Endothelial cell of umbilical vein (primary cell): ENCODE measurements around the gene SORCS3. TPM values are rescaled to one million over a fixed set of nuclear protein-coding genes. Genes with fewer than 3 reads are reported as not detected.

Experiments
- BruUV-seq: library from RNA; stranded (reverse); fragments of 400-500 nt; replicated peaks from 2 replicates; lab custom pipeline; 2021; lab: Mats Ljungman, UMichigan
- CTCF ChIA-PET: fragments of 300-600, 350-600 bp; sonication (Branson Sonifier 250); formaldehyde crosslinking; loops from one replicate; lab custom pipeline; 2021; ENCODE audit warnings: antibody characterized with exemption, inconsistent platforms; lab: Charles Lee
- POLR2A ChIA-PET: fragments of 300-600, 350-600 bp; sonication (Branson Sonifier 250); formaldehyde crosslinking; loops from one replicate; lab custom pipeline; 2021; ENCODE audit warnings: antibody characterized with exemption, inconsistent platforms; lab: Charles Lee
- DNase-seq: peaks from one replicate; pipeline ENCODE4 v3.0.0-alpha.2; 2011; ENCODE audit warnings: low read depth, low spot score
- FAIRE-seq: peaks from 2 replicates; lab custom pipeline; 2011; peaks lifted over from hg19 to GRCh38; lab: Jason Lieb, UNC
- H2AFZ ChIP-seq: 2 replicates; pipeline ENCODE4 v1.6.0; 2012; ENCODE audit warnings: low read depth, low read length, control low read depth, inconsistent platforms
- H3K27ac ChIP-seq: 2 replicates; pipeline ENCODE4 v1.5.1; 2011; ENCODE audit warnings: low read depth, mild to moderate bottlenecking, control low read depth, low read length, moderate library complexity; ENCODE audit not compliant: insufficient read depth
- H3K27me3 ChIP-seq, 2 experiments: 2 replicates each; pipeline versions ENCODE4 v1.6.0 to v1.6.1; 2011; ENCODE audit warnings: low read length in 2 of 2, mixed read lengths in 1 of 2; ENCODE audit not compliant: control insufficient read depth in 2 of 2, insufficient read depth in 2 of 2
- H3K36me3 ChIP-seq, 2 experiments: 2 replicates in 1 of 2; 3 replicates in 1 of 2; pipeline ENCODE4 v1.5.1; 2011; ENCODE audit warnings: low read length in 2 of 2, mild to moderate bottlenecking in 1 of 2, moderate library complexity in 1 of 2; ENCODE audit not compliant: control insufficient read depth in 2 of 2, insufficient read depth in 2 of 2; ENCODE audit errors: extremely low read depth in 1 of 2
- H3K4me1 ChIP-seq: 3 replicates; pipeline ENCODE4 v1.5.1; 2011; ENCODE audit warnings: mild to moderate bottlenecking, low read length; ENCODE audit not compliant: control insufficient read depth, insufficient read depth; ENCODE audit errors: extremely low read depth
- H3K4me2 ChIP-seq: 2 replicates; pipeline ENCODE4 v1.6.1; 2011; ENCODE audit warnings: low read length, control low read depth, mixed read lengths; ENCODE audit not compliant: insufficient read depth
- H3K4me3 ChIP-seq, 3 experiments: fragments of 200-600 bp in 1 of 3; sonication (generic), shearing (Covaris generic) in 1 of 3; replicated peaks in 1 of 3; 2 replicates each; pipeline ENCODE4 v1.5.1; 2011 to 2016; ENCODE audit warnings: control low read depth in 3 of 3, low read length in 3 of 3, mild to moderate bottlenecking in 2 of 3, inconsistent platforms in 1 of 3, low read depth in 1 of 3, moderate library complexity in 1 of 3; ENCODE audit not compliant: insufficient read depth in 1 of 3
- H3K79me2 ChIP-seq: 2 replicates; pipeline ENCODE4 v1.6.0; 2012; ENCODE audit warnings: low read length, inconsistent platforms; ENCODE audit not compliant: control insufficient read depth, insufficient read depth
- H3K9ac ChIP-seq: replicated peaks from 2 replicates; pipeline ENCODE3; 2011; ENCODE audit warnings: low read length, control low read depth; ENCODE audit not compliant: insufficient read depth; ENCODE audit errors: extremely low read depth
- H3K9me1 ChIP-seq: replicated peaks from 3 replicates; pipeline ENCODE4 v1.6.0; 2011; ENCODE audit warnings: mild to moderate bottlenecking, low read length; ENCODE audit not compliant: control insufficient read depth, insufficient read depth; ENCODE audit errors: extremely low read depth
- H3K9me3 ChIP-seq: replicated peaks from 2 replicates; pipeline ENCODE4 v1.5.1; 2012; ENCODE audit warnings: low read length, inconsistent platforms; ENCODE audit not compliant: control insufficient read depth, insufficient read depth
- H4K20me1 ChIP-seq: replicated peaks from 2 replicates; pipeline ENCODE3; 2011; ENCODE audit warnings: mild to moderate bottlenecking, low read length; ENCODE audit not compliant: control insufficient read depth, insufficient read depth; ENCODE audit errors: extremely low read depth
- CTCF ChIP-seq, 2 donors: IDR thresholded peaks; 1 replicate in 1 of 2; 2 replicates in 1 of 2; pipeline ENCODE4 v1.5.1; 2011; ENCODE audit warnings: low read length in 2 of 2, mild to moderate bottlenecking in 2 of 2, moderate library complexity in 2 of 2, control low read depth in 1 of 2, inconsistent platforms in 1 of 2, low read depth in 1 of 2; ENCODE audit not compliant: insufficient read depth in 1 of 2; ENCODE audit errors: extremely low read depth in 1 of 2
- EZH2 ChIP-seq: IDR thresholded peaks from 2 replicates; pipeline ENCODE4 v1.6.1; 2012; ENCODE audit warnings: borderline replicate concordance, low read depth, mild to moderate bottlenecking, moderate library complexity, low read length, inconsistent platforms; ENCODE audit not compliant: severe bottlenecking
- FOS ChIP-seq: IDR thresholded peaks from 2 replicates; pipeline ENCODE4 v1.6.1; 2011; ENCODE audit warnings: mild to moderate bottlenecking, low read length, moderate library complexity, borderline replicate concordance; ENCODE audit not compliant: insufficient read depth
- GATA2 ChIP-seq: IDR thresholded peaks from 2 replicates; pipeline ENCODE4 v1.7.0; 2011; ENCODE audit warnings: low read depth, mild to moderate bottlenecking, moderate library complexity, mixed read lengths, low read length; ENCODE audit not compliant: insufficient read length, insufficient read depth
- JUN ChIP-seq: IDR thresholded peaks from 2 replicates; pipeline ENCODE4 v1.6.1; 2011; ENCODE audit warnings: borderline replicate concordance, low read depth; ENCODE audit not compliant: insufficient read length, insufficient read depth
- MAX ChIP-seq: IDR thresholded peaks from 2 replicates; pipeline ENCODE4 v1.6.1; 2011; ENCODE audit not compliant: insufficient read depth, insufficient read length
- MYC ChIP-seq: IDR thresholded peaks from one replicate; pipeline ENCODE4 v1.6.1; 2011; ENCODE audit warnings: mild to moderate bottlenecking, low read depth, low read length
- POLR2A ChIP-seq: IDR thresholded peaks from 2 replicates; pipeline ENCODE4 v1.6.1; 2012; ENCODE audit warnings: low read depth, mild to moderate bottlenecking, control low read depth, low read length
- POLR2AphosphoS5 ChIP-seq: IDR thresholded peaks from 2 replicates; pipeline ENCODE4 v1.6.1; 2012; ENCODE audit warnings: low read depth, mild to moderate bottlenecking, control low read depth, low read length, moderate library complexity; ENCODE audit not compliant: insufficient read depth
- dilution Hi-C: fragments of 300-500 bp; cut with MboI; formaldehyde crosslinking; loops from one replicate; pipeline ENCODE4 v1.15.0; 2019; ENCODE audit warnings: low sequenced_read_pairs; ENCODE audit not compliant: extremely low pct_ligation_motif_present
- intact Hi-C: fragments of 100-400 bp; cut with micrococcal nuclease; formaldehyde crosslinking; loops from one replicate; pipeline ENCODE4 v1.10.0; 2022
- polyA plus RNA-seq, 4 experiments: library from polyadenylated mRNA; depleted of rRNA in 3 of 4; stranded (reverse) in 3 of 4; unstranded in 1 of 4; fragments of >200 nt; gene quantifications; 2 replicates each; pipeline versions ENCODE4 v1.2.1 to v1.2.3, GENCODE V29; 2011 to 2012; ENCODE audit warnings: missing spikeins in 1 of 4
- total RNA-seq: library from RNA; stranded (reverse); gene quantifications from 2 replicates; pipeline ENCODE4 v1.2.3, GENCODE V29; 2021

SORCS3 gene
- total and polyA plus RNA-seq, 2 donors (not counting 3 experiments of a cell fraction or from before 2014, with no cell fraction given) = not detected

GRCh38 chr10:104923501-104923900 is 282.4 kb downstream of the SORCS3 start:
- no peak for FAIRE-seq
- no peaks in the 10 kb centered on the region for H4K20me1 ChIP-seq
- dilution Hi-C loops = no loop called here

More at GRCh38 chr10:104923501-104923900, 282.4 kb downstream of the SORCS3 start:
- no peak overlapping the region for H3K27ac ChIP-seq
- H3K79me2 ChIP-seq = no peaks in the 10 kb centered on the region
- no peak overlapping the region for H3K4me2 ChIP-seq
- no peaks in the 10 kb centered on the region for H3K36me3 ChIP-seq
- no peaks in the 10 kb centered on the region for H3K9me1 ChIP-seq
- H3K9me3 ChIP-seq = peaks cover 7% of the 10 kb centered on the region
- no peak for DNase-seq
- no peak overlapping the region for H2AFZ ChIP-seq
- no peak overlapping the region for H3K4me3 ChIP-seq
- no peak overlapping the region for H3K9ac ChIP-seq
- ChIA-PET POLR2A (no interaction called here), CTCF (no interaction called here)
- intact Hi-C loops = no loop called here
- H3K4me1 ChIP-seq = no peaks in the 10 kb centered on the region
- BruUV-seq = no TSS peak
- no peaks in the 10 kb centered on the region for H3K27me3 ChIP-seq
- TF ChIP-seq GATA2 (no peak), POLR2A (no peak), EZH2 (no peak), MYC (no peak), FOS (no peak), CTCF (IDR thresholded peaks at IDR 0.05; ENCODE audit: extremely low read depth in 1 of 2, insufficient read depth in 1 of 2, low read depth in 1 of 2, low read length in 2 of 2) (no peak), MAX (no peak), POLR2AphosphoS5 (no peak), JUN (no peak)
